Prostate gland (tissue), 2 donors: ENCODE measurements around the gene CTNND2. TPM values are rescaled to one million over a fixed set of nuclear protein-coding genes. Genes with fewer than 3 reads are reported as not detected.

Source experiments
- DNase-seq: peaks from one replicate; pipeline ENCODE4 v3.0.0-alpha.2; 2019; ENCODE audit warnings: low spot score
- H3K27ac ChIP-seq, 2 donors: fragments of 200-600 bp; sonication (generic); 2 replicates each; pipeline ENCODE4 v1.5.1; 2017 to 2019
- H3K27me3 ChIP-seq: fragments of 200-600 bp; sonication (generic); replicated peaks from 2 replicates; pipeline ENCODE4 v1.5.1; 2019; ENCODE audit not compliant: insufficient read depth
- H3K36me3 ChIP-seq, 2 donors: fragments of 200-600 bp; sonication (generic); 1 replicate in 1 of 2; 2 replicates in 1 of 2; pipeline versions ENCODE4 v1.5.1 to v1.8.1; 2017 to 2019
- H3K4me1 ChIP-seq: fragments of 200-600 bp; sonication (generic); replicated peaks from 2 replicates; pipeline ENCODE4 v1.5.1; 2019
- H3K4me3 ChIP-seq, 2 donors: fragments of 200-600 bp; sonication (generic); 2 replicates each; pipeline ENCODE4 v1.5.1; 2017 to 2019
- H3K9me3 ChIP-seq: fragments of 200-600 bp; sonication (generic); 2 replicates; pipeline ENCODE4 v1.5.1; 2017
- POLR2A ChIP-seq: fragments of 450-650 bp; IDR thresholded peaks from one replicate; pipeline ENCODE4 v1.6.1; 2016; ENCODE audit warnings: antibody characterized with exemption, mild to moderate bottlenecking
- POLR2AphosphoS5 ChIP-seq: sonication (generic); formaldehyde crosslinking; IDR thresholded peaks from one replicate; pipeline ENCODE4 v1.6.1; 2017; ENCODE audit warnings: antibody characterized with exemption
- WGBS: methylation state at CpG from one replicate; pipeline ENCODE4 v1.1.5; 2018; 5-methylcytosine and 5-hydroxymethylcytosine counted together
- intact Hi-C: fragments of 100-400 bp; cut with DNase I; formaldehyde crosslinking; loops from one replicate; pipeline ENCODE4 v1.14.2; 2022
- total RNA-seq, 2 donors: library from RNA; depleted of rRNA; stranded (reverse); fragments of >200 nt; gene quantifications; one replicate each; pipeline ENCODE4 v1.1.0, GENCODE V29; 2016
- TF ChIP-seq, protein P1 (sequence below), 4 experiments: fragments of 200-600 bp in 2 of 4; fragments of 450-650 bp in 2 of 4; sonication (generic) in 2 of 4; IDR thresholded peaks; 1 replicate in 3 of 4; 2 replicates in 1 of 4; pipeline ENCODE4 v1.5.1; 2016 to 2019; ENCODE audit warnings: antibody characterized with exemption in 4 of 4, mild to moderate bottlenecking in 2 of 4, moderate library complexity in 2 of 4

CTNND2 gene
- total RNA-seq, 2 donors from 2014 or later: 5.5 to 11.2 TPM

DNA sequence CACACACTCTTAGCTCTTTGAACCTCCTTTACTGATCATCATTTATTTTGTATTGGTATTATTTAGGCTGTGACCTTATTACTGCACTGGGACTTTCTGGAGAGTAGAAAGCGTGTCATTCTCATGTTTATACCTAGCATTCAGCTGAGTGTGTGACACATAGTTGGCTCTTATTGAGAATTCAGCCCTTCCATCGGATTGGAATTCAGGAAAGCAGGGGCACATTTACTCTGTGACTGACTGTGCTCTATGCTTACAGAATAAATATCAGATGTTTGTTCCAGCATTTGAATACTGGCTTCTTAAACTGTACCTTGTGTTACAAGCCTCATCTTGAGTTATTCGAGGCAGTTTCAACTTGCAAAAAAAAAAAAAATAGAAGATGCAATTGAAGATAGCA, 782.4 kb downstream of the CTNND2 start:
- H3K4me1 ChIP-seq: no peaks in the 10 kb centered on the region
- H3K27me3 ChIP-seq: no peaks in the 10 kb centered on the region
- no peaks in the 10 kb centered on the region for H3K9me3 ChIP-seq
- no peak for DNase-seq
- intact Hi-C loops: no loop called here
- no peak overlapping the region for H3K4me3 ChIP-seq
- TF ChIP-seq POLR2AphosphoS5 (no peak), POLR2A (no peak)
- TF ChIP-seq, protein P1, sequence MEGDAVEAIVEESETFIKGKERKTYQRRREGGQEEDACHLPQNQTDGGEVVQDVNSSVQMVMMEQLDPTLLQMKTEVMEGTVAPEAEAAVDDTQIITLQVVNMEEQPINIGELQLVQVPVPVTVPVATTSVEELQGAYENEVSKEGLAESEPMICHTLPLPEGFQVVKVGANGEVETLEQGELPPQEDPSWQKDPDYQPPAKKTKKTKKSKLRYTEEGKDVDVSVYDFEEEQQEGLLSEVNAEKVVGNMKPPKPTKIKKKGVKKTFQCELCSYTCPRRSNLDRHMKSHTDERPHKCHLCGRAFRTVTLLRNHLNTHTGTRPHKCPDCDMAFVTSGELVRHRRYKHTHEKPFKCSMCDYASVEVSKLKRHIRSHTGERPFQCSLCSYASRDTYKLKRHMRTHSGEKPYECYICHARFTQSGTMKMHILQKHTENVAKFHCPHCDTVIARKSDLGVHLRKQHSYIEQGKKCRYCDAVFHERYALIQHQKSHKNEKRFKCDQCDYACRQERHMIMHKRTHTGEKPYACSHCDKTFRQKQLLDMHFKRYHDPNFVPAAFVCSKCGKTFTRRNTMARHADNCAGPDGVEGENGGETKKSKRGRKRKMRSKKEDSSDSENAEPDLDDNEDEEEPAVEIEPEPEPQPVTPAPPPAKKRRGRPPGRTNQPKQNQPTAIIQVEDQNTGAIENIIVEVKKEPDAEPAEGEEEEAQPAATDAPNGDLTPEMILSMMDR (IDR thresholded peaks at IDR 0.05): no peak
- H3K27ac ChIP-seq: no peak overlapping the region
- WGBS: 34% methylated on average over 3 of the region's 3 CpGs
- H3K36me3 ChIP-seq: no peaks in the 10 kb centered on the region

DNA sequence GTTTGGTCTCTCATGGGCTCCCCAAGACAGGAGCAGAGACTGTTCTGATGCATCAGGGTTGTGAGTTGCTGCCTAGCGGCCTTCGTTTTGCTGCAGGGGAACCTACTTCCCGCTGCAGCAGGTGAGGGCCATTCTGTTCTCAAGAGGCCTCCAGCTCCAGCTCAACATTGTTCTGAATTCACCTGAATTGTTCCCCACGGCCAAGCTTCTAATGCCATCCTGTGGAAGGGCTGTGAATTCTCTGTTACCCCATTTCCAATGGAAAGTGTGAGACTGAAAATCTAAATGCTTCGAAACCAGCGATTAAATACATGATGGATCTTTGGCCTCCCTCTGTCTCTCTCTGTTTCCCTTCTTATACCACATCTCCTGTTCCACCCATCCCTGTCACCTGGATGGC, 794.1 kb downstream of the CTNND2 start:
- TF ChIP-seq POLR2AphosphoS5: no peak
- TF ChIP-seq POLR2A: no peak
- TF ChIP-seq, protein P1 (IDR thresholded peaks at IDR 0.05): no peak
- H3K9me3 ChIP-seq: no peaks in the 10 kb centered on the region
- WGBS: 94% methylated on average over 6 of the region's 6 CpGs

DNA sequence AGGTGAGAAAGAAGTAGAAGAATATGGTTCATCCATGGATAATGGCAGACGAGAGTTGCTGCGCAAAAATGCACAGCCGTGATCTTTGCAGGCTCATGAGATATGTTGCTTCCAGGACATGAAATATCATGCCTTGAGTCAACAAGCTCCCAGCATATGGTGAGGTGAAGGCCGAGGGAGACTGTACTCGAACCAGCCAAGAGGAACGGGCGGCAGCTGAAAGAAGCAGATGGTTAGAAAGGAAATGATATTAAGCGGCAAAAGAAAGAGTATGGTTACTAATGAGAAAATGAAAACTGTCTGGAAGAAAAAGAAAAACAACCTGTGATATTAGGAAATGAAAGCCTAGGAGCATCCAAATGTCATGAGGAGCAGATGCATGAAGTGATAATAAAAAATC, 798.5 kb downstream of the CTNND2 start:
- no peak for DNase-seq
- Histone ChIP-seq H3K27me3 (no peaks in the 10 kb centered on the region), H3K27ac (no peak overlapping the region), H3K9me3 (no peaks in the 10 kb centered on the region), H3K4me1 (no peaks in the 10 kb centered on the region), H3K36me3 (no peaks in the 10 kb centered on the region), H3K4me3 (no peak overlapping the region)
- intact Hi-C loops: no loop called here
- TF ChIP-seq, protein P1 (IDR thresholded peaks at IDR 0.05): no peak
- TF ChIP-seq POLR2A (no peak), POLR2AphosphoS5 (no peak)
- 92% methylated on average over 8 of the region's 8 CpGs for WGBS

More for the DNA sequence above, 794.1 kb downstream of the CTNND2 start:
- no peaks in the 10 kb centered on the region for H3K27me3 ChIP-seq
- no peak for DNase-seq
- H3K27ac ChIP-seq: no peak overlapping the region
- H3K4me3 ChIP-seq: no peak overlapping the region
- intact Hi-C loops: no loop called here
- H3K4me1 ChIP-seq: no peaks in the 10 kb centered on the region
- no peaks in the 10 kb centered on the region for H3K36me3 ChIP-seq

DNA sequence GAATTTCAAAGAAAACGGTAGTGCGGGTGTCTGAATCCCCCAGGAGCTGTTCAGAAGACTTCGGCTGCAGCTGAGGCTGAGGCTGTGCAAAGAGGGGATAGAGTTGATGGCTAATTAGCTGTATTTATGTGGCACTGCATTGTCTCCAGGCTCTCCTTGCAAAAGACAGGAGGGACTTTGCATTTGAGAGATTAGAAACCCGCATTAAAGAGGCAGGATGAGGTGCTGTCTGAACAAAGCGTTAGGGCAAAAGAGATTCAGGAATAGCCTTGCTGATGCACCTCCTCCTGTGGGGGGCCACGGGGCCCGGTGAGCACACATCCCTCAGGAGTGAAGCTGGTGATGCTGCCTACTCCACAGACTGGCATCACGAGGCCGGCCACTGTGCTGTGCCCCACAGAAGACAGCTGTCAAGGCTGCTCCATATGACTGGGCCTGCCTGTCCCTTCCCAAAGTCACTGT, 799.6 kb downstream of the CTNND2 start:
- 81% methylated on average over 9 of the region's 9 CpGs for WGBS
- Histone ChIP-seq H3K9me3 (no peaks in the 10 kb centered on the region), H3K27ac (no peak overlapping the region), H3K4me1 (no peaks in the 10 kb centered on the region), H3K36me3 (no peaks in the 10 kb centered on the region), H3K27me3 (no peaks in the 10 kb centered on the region), H3K4me3 (no peak overlapping the region)
- TF ChIP-seq, protein P1 (IDR thresholded peaks at IDR 0.05): no peak
- TF ChIP-seq POLR2AphosphoS5 (no peak), POLR2A (no peak)
- intact Hi-C loops: no loop called here
- no peak for DNase-seq

DNA sequence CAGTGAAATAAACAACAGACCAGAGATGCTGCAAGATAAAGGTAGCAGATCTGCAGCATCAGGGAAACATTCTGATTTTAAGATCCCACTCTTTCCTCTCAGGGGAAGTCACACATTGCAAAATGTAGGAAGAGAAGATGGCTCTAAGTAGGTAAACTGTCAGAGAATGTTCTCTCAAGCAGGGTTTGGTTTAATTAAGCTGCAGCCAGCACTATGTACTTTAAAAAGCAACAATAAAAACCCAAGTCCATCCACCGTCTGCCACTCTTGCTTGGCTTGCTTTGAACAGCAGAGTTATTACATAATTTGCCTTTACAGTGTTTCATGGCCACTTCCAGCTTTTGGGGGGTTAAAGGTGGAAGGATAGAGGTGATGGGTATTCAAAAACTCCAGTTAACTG, 800.0 kb downstream of the CTNND2 start:
- WGBS: 33% methylated on average over 1 of the region's 1 CpG
- no peaks in the 10 kb centered on the region for H3K9me3 ChIP-seq
- intact Hi-C loops: no loop called here
- no peak for DNase-seq
- H3K36me3 ChIP-seq: no peaks in the 10 kb centered on the region
- no peaks in the 10 kb centered on the region for H3K4me1 ChIP-seq
- no peaks in the 10 kb centered on the region for H3K27me3 ChIP-seq
- no peak overlapping the region for H3K27ac ChIP-seq
- H3K4me3 ChIP-seq: no peak overlapping the region
- TF ChIP-seq, protein P1 (IDR thresholded peaks at IDR 0.05): no peak
